Measurements from ENCODE around the gene FAM168A. TPM values are rescaled to one million over a fixed set of nuclear protein-coding genes. Genes with fewer than 3 reads are reported as not detected.

Gene FAM168A
- total and polyA plus RNA-seq, 9 donors = 16.7 to 45.5 (median 39.5) TPM

DNA sequence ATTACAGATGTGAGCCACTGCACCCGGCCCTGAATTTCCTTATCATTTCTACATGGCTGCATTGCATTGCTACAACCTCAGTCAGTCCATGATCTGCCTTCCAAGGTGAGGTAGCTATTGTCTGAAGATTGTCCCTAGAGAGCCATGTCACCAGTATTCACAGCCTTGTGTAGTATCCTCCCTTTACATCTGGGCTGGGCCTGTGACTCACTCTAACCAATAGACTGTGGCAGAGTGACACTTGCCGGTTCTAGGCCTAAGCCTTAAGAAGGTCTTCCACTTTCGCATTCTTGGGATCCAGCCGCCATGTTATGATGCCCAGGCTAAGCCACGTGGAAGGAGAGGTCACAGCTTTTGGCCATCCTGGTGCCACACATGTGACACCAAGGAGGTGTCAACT is 38.3 kb upstream of the FAM168A start:
- no peaks in the 10 kb centered on the region for H3K9me3 ChIP-seq
- no peaks in the 10 kb centered on the region for H3K27me3 ChIP-seq
- no peak for DNase-seq
- 91 to 95% (median 94%) methylated on average over 5 of the region's 5 CpGs for WGBS, 3 donors
- TF ChIP-seq EP300 (IDR thresholded peaks at IDR 0.05) = no peak
- no peak for TF ChIP-seq POLR2A (IDR thresholded peaks at IDR 0.05)
- TF ChIP-seq, protein P1, sequence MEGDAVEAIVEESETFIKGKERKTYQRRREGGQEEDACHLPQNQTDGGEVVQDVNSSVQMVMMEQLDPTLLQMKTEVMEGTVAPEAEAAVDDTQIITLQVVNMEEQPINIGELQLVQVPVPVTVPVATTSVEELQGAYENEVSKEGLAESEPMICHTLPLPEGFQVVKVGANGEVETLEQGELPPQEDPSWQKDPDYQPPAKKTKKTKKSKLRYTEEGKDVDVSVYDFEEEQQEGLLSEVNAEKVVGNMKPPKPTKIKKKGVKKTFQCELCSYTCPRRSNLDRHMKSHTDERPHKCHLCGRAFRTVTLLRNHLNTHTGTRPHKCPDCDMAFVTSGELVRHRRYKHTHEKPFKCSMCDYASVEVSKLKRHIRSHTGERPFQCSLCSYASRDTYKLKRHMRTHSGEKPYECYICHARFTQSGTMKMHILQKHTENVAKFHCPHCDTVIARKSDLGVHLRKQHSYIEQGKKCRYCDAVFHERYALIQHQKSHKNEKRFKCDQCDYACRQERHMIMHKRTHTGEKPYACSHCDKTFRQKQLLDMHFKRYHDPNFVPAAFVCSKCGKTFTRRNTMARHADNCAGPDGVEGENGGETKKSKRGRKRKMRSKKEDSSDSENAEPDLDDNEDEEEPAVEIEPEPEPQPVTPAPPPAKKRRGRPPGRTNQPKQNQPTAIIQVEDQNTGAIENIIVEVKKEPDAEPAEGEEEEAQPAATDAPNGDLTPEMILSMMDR (IDR thresholded peaks at IDR 0.05) = no peak
- intact Hi-C loops (cut with DNase I) = no loop called here
- no peak overlapping the region for H3K27ac ChIP-seq
- no peaks in the 10 kb centered on the region for H3K4me1 ChIP-seq (ENCODE audit: insufficient read depth)
- no peaks in the 10 kb centered on the region for H3K36me3 ChIP-seq
- H3K4me3 ChIP-seq = no peak overlapping the region

DNA sequence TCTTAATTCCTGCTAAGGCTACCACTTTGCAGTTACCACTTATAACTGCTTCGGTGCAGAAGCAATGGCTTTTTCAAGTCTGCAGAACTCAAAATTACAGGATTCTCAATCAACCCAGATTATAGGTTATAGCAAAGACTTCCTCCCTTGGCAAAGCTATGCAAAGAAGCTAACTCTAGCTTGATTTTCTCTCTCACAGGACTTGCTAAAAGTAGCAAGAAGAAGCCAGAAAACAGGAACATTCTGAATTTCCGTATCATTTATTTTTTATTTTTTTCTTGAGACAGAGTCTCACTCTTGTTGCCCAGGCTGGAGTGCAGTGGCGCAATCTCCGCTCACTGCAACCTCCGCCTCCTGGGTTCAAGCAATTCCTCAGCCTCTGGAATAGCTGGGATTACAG is 37.8 kb upstream of the FAM168A start:
- Histone ChIP-seq H3K27ac (no peak overlapping the region), H3K4me1 (ENCODE audit: insufficient read depth) (no peaks in the 10 kb centered on the region), H3K27me3 (no peaks in the 10 kb centered on the region), H3K9me3 (no peaks in the 10 kb centered on the region), H3K36me3 (no peaks in the 10 kb centered on the region), H3K4me3 (no peak overlapping the region)
- WGBS, 3 donors = 86 to 90% (median 88%) methylated on average over 5 of the region's 5 CpGs
- intact Hi-C loops (cut with DNase I) = no loop called here
- no peak for DNase-seq
- TF ChIP-seq, protein P1 (IDR thresholded peaks at IDR 0.05) = no peak
- TF ChIP-seq POLR2A (IDR thresholded peaks at IDR 0.05) (no peak), EP300 (IDR thresholded peaks at IDR 0.05) (no peak)

DNA sequence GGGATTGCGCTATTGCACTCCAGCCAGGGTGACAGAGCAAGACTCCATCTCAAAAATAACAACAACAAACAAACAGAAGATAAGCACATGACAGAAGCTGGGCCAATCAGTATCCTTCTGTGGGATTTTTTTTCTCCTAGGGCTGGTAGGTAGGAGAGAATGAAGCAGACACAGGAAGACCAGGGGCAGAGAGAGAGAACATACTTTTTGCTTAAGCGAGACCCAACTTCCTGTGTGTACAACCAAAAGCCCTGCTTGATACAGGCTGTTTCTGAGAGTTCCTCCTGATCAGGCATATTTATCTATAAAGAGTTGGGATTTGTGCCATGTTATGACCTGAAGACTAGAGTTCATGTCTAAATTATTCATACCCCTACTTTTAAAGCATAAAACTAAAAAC is 36.1 kb upstream of the FAM168A start:
- no peak for TF ChIP-seq POLR2A (IDR thresholded peaks at IDR 0.05)
- TF ChIP-seq, protein P1 (IDR thresholded peaks at IDR 0.05) = no peak
- no peak for TF ChIP-seq EP300 (IDR thresholded peaks at IDR 0.05)
- intact Hi-C loops (cut with DNase I) = no loop called here
- WGBS, 3 donors = 87 to 90% (median 90%) methylated on average over 2 of the region's 2 CpGs
- Histone ChIP-seq H3K9me3 (no peaks in the 10 kb centered on the region), H3K27ac (no peak overlapping the region), H3K36me3 (no peaks in the 10 kb centered on the region), H3K4me1 (ENCODE audit: insufficient read depth) (no peaks in the 10 kb centered on the region), H3K27me3 (no peaks in the 10 kb centered on the region), H3K4me3 (no peak overlapping the region)
- no peak for DNase-seq

DNA sequence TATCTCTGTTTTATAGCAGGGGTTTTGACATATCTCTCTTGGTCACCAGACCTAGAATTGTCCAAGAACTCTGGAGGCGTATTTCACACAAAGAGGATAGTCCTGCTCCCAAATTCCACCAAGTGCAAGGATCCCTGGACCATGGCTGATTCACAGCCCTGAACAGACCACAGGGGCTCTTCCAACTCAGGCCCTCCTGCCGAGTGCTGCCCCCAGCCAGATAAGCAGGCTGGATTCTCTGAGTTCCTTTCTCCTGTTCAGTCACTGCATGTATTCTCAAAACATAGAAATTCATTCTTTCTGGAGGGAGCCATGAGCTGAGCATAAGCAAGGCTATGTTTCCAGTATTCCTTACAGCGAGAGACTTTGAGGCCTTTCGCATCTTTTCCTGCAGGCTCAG is 35.1 kb upstream of the FAM168A start:
- Histone ChIP-seq H3K27me3 (no peaks in the 10 kb centered on the region), H3K9me3 (no peaks in the 10 kb centered on the region), H3K4me3 (no peak overlapping the region), H3K4me1 (ENCODE audit: insufficient read depth) (no peaks in the 10 kb centered on the region), H3K27ac (no peak overlapping the region), H3K36me3 (no peaks in the 10 kb centered on the region)
- TF ChIP-seq EP300 (IDR thresholded peaks at IDR 0.05) = no peak
- no peak for TF ChIP-seq POLR2A (IDR thresholded peaks at IDR 0.05)
- TF ChIP-seq, protein P1 (IDR thresholded peaks at IDR 0.05) = no peak
- intact Hi-C loops (cut with DNase I) = no loop called here
- WGBS, 3 donors = 92 to 95% (median 93%) methylated on average over 4 of the region's 4 CpGs
- no peak for DNase-seq

All from ovary (tissue), 9 donors.